Karpas-422 (cell line): ENCODE results near the gene ZSCAN12. TPM values are rescaled to one million over a fixed set of nuclear protein-coding genes. Genes with fewer than 3 reads are reported as not detected.
A peak's percentile ranks its signal among the peaks of the same experiment; 100 is the strongest.

Experiments
- DNase-seq: peaks from one replicate; pipeline ENCODE4 v3.0.0-alpha.2; 2015
- H2AFZ ChIP-seq: fragments of 200-600 bp; sonication (generic); 2 replicates; pipeline ENCODE4 v1.6.1; 2014; ENCODE audit warnings: antibody characterized with exemption, low read length, mixed read lengths
- H3K27ac ChIP-seq: fragments of 200-600 bp; sonication (generic); 2 replicates; pipeline ENCODE4 v1.5.1; 2014; ENCODE audit warnings: mild to moderate bottlenecking, low read length, moderate library complexity
- H3K27me3 ChIP-seq: fragments of 200-600 bp; sonication (generic); 2 replicates; pipeline ENCODE4 v1.6.1; 2014; ENCODE audit warnings: low read length, mixed read lengths
- H3K36me3 ChIP-seq: fragments of 200-600 bp; sonication (generic); 2 replicates; pipeline ENCODE4 v1.6.1; 2014; ENCODE audit warnings: low read length, mixed read lengths; ENCODE audit not compliant: insufficient read depth
- H3K4me1 ChIP-seq: fragments of 200-600 bp; sonication (generic); 2 replicates; pipeline ENCODE4 v1.6.1; 2014; ENCODE audit warnings: mild to moderate bottlenecking, low read length, mixed read lengths
- H3K4me2 ChIP-seq: fragments of 200-600 bp; sonication (generic); 2 replicates; pipeline ENCODE4 v1.6.1; 2014; ENCODE audit warnings: low read length, low read depth, mild to moderate bottlenecking; ENCODE audit not compliant: poor library complexity, severe bottlenecking
- H3K4me3 ChIP-seq: fragments of 200-600 bp; sonication (generic); 2 replicates; pipeline ENCODE4 v1.5.1; 2014; ENCODE audit warnings: mild to moderate bottlenecking, antibody characterized with exemption, low read length, mixed read lengths
- H3K79me2 ChIP-seq: fragments of 200-600 bp; sonication (generic); 2 replicates; pipeline ENCODE4 v1.6.1; 2014; ENCODE audit warnings: mild to moderate bottlenecking, low read length, mixed read lengths
- H3K9ac ChIP-seq: fragments of 200-600 bp; sonication (generic); 2 replicates; pipeline ENCODE4 v1.6.0; 2014; ENCODE audit warnings: low read length
- H3K9me2 ChIP-seq: fragments of 200-600 bp; sonication (generic), shearing (Covaris generic); replicated peaks from 2 replicates; pipeline ENCODE4 v1.6.0; 2014; ENCODE audit warnings: mild to moderate bottlenecking, low read length, moderate library complexity; ENCODE audit not compliant: insufficient read depth
- H3K9me3 ChIP-seq: fragments of 300-700, 200-600 bp; sonication (generic); 2 replicates; pipeline ENCODE4 v1.6.1; 2014; ENCODE audit warnings: low read length, mixed read lengths
- H4K20me1 ChIP-seq: fragments of 200-600 bp; sonication (generic); 2 replicates; pipeline ENCODE4 v1.6.1; 2014; ENCODE audit warnings: mild to moderate bottlenecking, antibody characterized with exemption, low read length, low read depth; ENCODE audit not compliant: insufficient read depth
- total RNA-seq: library from RNA; depleted of rRNA; stranded (reverse); fragments of >200 nt; shearing (Covaris generic); gene quantifications from 2 replicates; pipeline ENCODE4 v1.2.3, GENCODE V29; 2014; ENCODE audit warnings: low replicate concordance

ZSCAN12 gene
- total RNA-seq, 1 experiment from 2014 or later = 9.3 TPM

DNA sequence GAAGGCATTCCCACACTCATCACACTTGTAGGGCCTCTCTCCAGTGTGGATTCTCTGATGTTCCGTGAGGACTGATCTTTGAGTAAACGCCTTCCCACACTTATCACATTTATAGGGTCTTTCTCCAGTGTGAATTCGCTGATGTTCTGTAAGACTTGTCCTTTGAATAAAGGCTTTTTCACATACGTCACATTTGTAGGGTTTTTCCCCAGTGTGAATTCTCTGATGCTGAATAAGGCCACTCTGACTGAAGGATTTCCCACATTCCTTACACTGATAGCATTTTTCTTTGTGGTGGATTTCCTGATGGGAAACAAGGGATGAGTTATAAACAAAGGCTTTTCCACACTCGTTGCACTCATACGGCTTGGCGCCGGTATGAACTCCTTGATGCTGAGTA lies 8.9 kb downstream of the ZSCAN12 start:
- no peak overlapping the region for H3K4me2 ChIP-seq
- H3K36me3 ChIP-seq = peaks cover 93% of the 10 kb centered on the region
- H4K20me1 ChIP-seq = no peaks in the 10 kb centered on the region
- no peak overlapping the region for H3K9ac ChIP-seq
- no peaks in the 10 kb centered on the region for H3K4me1 ChIP-seq
- H3K27ac ChIP-seq = no peak overlapping the region
- no peaks in the 10 kb centered on the region for H3K9me2 ChIP-seq
- no peaks in the 10 kb centered on the region for H3K27me3 ChIP-seq
- peaks cover 4% of the 10 kb centered on the region; the same call in 1 of the 2 replicates for H3K9me3 ChIP-seq
- H2AFZ ChIP-seq = no peak overlapping the region
- H3K4me3 ChIP-seq = no peak overlapping the region
- DNase-seq = no peak
- H3K79me2 ChIP-seq = peaks cover 89% of the 10 kb centered on the region

GRCh38 chr6:28384143-28384533 lies 15.4 kb downstream of the ZSCAN12 start:
- Histone ChIP-seq H3K27ac (no peak overlapping the region), H4K20me1 (no peaks in the 10 kb centered on the region), H3K9ac (no peak overlapping the region), H3K79me2 (peaks cover 58% of the 10 kb centered on the region), H3K27me3 (no peaks in the 10 kb centered on the region), H3K9me3 (peaks cover 10% of the 10 kb centered on the region), H3K4me3 (no peak overlapping the region), H3K36me3 (peaks cover 93% of the 10 kb centered on the region), H3K9me2 (no peaks in the 10 kb centered on the region), H3K4me1 (no peaks in the 10 kb centered on the region), H3K4me2 (no peak overlapping the region), H2AFZ (no peak overlapping the region)
- peak; percentile 22 for DNase-seq

GRCh38 chr6:28383235-28384142 lies 16.1 kb downstream of the ZSCAN12 start:
- H3K9me3 ChIP-seq = peaks cover 13% of the 10 kb centered on the region
- no peak overlapping the region for H3K4me2 ChIP-seq
- peak; percentile 27 for DNase-seq
- no peak overlapping the region for H3K9ac ChIP-seq
- no peaks in the 10 kb centered on the region for H3K9me2 ChIP-seq
- H2AFZ ChIP-seq = no peak overlapping the region
- peaks cover 87% of the 10 kb centered on the region for H3K36me3 ChIP-seq
- no peak overlapping the region for H3K4me3 ChIP-seq
- no peaks in the 10 kb centered on the region for H3K27me3 ChIP-seq
- no peaks in the 10 kb centered on the region for H3K4me1 ChIP-seq
- peaks cover 52% of the 10 kb centered on the region for H3K79me2 ChIP-seq
- H3K27ac ChIP-seq = no peak overlapping the region
- no peaks in the 10 kb centered on the region for H4K20me1 ChIP-seq

DNA sequence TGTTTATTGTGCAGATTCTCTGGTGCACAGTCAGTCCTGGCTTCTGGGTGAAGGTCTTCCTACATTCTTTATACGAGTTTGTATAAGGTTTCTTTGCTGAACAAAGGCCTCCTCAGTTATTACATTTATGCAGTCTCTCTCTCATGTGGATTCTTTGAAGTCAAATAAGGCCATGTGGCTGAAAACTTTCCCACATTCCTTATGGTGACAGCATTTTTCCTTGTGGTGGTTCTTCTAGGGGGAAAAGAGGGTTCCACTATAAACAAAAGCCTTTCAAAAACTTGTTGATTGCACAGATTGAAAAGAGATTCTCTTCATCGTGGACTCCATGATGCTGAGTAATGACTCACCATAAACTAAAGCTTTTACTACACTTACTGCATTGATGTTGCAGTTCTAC lies 19.2 kb downstream of the ZSCAN12 start:
- H3K79me2 ChIP-seq = peaks cover 25% of the 10 kb centered on the region; the same call in 1 of the 2 replicates
- no peaks in the 10 kb centered on the region for H3K4me1 ChIP-seq
- no peak overlapping the region for H3K27ac ChIP-seq
- H2AFZ ChIP-seq = no peak overlapping the region
- H3K4me3 ChIP-seq = no peak overlapping the region
- H3K9me2 ChIP-seq = no peaks in the 10 kb centered on the region
- H3K9ac ChIP-seq = no peak overlapping the region
- H4K20me1 ChIP-seq = no peaks in the 10 kb centered on the region
- H3K4me2 ChIP-seq = no peak overlapping the region
- no peak for DNase-seq
- peaks cover 13% of the 10 kb centered on the region for H3K9me3 ChIP-seq
- H3K27me3 ChIP-seq = no peaks in the 10 kb centered on the region
- H3K36me3 ChIP-seq = peaks cover 66% of the 10 kb centered on the region

GRCh38 chr6:28378644-28379043 lies 20.9 kb downstream of the ZSCAN12 start:
- H2AFZ ChIP-seq = no peak overlapping the region
- H3K4me1 ChIP-seq = no peaks in the 10 kb centered on the region
- DNase-seq = no peak
- H3K27me3 ChIP-seq = no peaks in the 10 kb centered on the region
- H3K36me3 ChIP-seq = peaks cover 50% of the 10 kb centered on the region
- H3K9me2 ChIP-seq = no peaks in the 10 kb centered on the region
- H3K27ac ChIP-seq = no peak overlapping the region
- no peak overlapping the region for H3K4me3 ChIP-seq
- peaks cover 16% of the 10 kb centered on the region; the same call in 1 of the 2 replicates for H3K79me2 ChIP-seq
- no peak overlapping the region for H3K9ac ChIP-seq
- no peaks in the 10 kb centered on the region for H4K20me1 ChIP-seq
- peaks cover 13% of the 10 kb centered on the region for H3K9me3 ChIP-seq
- H3K4me2 ChIP-seq = no peak overlapping the region

- Histone ChIP-seq H3K9me3 (peaks cover 13% of the 10 kb centered on the region), H3K4me2 (no peak overlapping the region), H3K4me1 (no peaks in the 10 kb centered on the region), H3K27me3 (no peaks in the 10 kb centered on the region), H3K9ac (no peak overlapping the region), H3K4me3 (no peak overlapping the region), H4K20me1 (no peaks in the 10 kb centered on the region), H3K9me2 (no peaks in the 10 kb centered on the region), H3K79me2 (peaks cover 16% of the 10 kb centered on the region; the same call in 1 of the 2 replicates), H2AFZ (no peak overlapping the region), H3K27ac (no peak overlapping the region), H3K36me3 (peaks cover 43% of the 10 kb centered on the region)
- DNase-seq = no peak
Measured at GRCh38 chr6:28377879-28378278, 21.7 kb downstream of the ZSCAN12 start.

DNA sequence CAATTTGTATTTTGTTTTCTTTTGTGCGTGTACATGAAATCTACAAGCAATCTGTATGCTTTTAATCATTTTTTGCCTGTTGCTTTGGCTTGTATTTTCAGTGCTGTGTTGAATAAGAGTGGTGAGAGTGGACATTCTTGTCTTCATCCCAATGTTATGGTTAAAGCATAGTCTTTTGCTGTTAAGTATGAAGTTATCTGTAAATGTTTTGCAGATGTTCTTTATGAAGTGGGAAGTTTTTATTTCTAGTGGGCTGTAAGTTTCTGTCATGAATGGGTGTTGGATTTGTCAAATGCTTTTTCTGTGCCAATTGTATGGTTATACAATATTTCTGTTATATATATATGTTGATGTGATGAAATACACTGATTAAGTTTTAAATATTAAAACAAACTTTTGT lies 25.6 kb downstream of the ZSCAN12 start:
- H3K36me3 ChIP-seq = peaks cover 8% of the 10 kb centered on the region
- H3K9ac ChIP-seq = no peak overlapping the region
- no peak overlapping the region for H3K27ac ChIP-seq
- H3K9me3 ChIP-seq = peaks cover under 1% of the 10 kb centered on the region; the same call in 1 of the 2 replicates
- no peak overlapping the region for H3K4me2 ChIP-seq
- DNase-seq = no peak
- H4K20me1 ChIP-seq = no peaks in the 10 kb centered on the region
- H3K9me2 ChIP-seq = no peaks in the 10 kb centered on the region
- H3K4me3 ChIP-seq = no peak overlapping the region
- peaks cover 8% of the 10 kb centered on the region for H3K4me1 ChIP-seq
- H2AFZ ChIP-seq = no peak overlapping the region
- H3K79me2 ChIP-seq = no peaks in the 10 kb centered on the region
- no peaks in the 10 kb centered on the region for H3K27me3 ChIP-seq

DNA sequence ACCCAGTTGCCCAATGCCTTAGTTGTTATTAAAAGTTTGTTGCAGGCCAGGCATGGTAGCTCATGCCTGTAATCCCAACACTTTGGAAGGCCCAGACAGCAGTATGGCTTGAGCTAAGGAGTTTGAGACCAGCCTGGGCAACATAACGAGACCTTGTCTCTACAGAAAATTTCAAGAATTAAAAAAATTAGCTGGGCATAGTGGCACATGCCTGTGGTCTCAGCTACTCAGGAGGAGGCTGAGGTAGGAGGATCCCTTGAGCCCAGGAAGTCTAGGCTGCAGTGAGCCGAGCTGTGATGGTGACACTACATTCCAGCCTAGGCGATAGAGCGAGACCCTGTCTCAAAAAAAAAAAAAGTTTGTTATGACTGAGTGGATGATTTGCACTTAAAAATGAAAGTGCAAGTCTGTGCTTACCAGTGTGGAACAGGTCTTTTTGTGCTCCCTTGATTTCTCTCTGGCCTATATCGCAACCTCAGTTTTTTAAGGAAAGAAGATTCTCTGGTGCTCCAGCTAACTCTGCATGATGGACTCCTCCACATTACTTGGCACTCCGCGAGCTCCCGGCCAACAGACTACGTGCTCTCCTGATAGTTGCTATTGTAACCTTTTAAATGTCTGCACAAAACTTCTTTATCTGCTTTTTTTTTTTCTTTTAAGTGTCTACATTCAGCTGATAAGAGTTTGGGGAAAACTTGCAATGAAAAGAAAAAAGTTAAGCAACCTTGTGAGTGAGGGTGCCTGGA lies 27.7 kb downstream of the ZSCAN12 start:
- Histone ChIP-seq H3K9ac (no peak overlapping the region), H3K27ac (no peak overlapping the region), H3K27me3 (no peaks in the 10 kb centered on the region), H4K20me1 (no peaks in the 10 kb centered on the region), H3K4me3 (no peak overlapping the region), H2AFZ (peak overlapping the region; percentile 2; the same call in 1 of the 2 replicates), H3K9me2 (no peaks in the 10 kb centered on the region), H3K36me3 (no peaks in the 10 kb centered on the region), H3K4me1 (peaks cover 19% of the 10 kb centered on the region), H3K79me2 (no peaks in the 10 kb centered on the region), H3K9me3 (no peaks in the 10 kb centered on the region), H3K4me2 (peak overlapping the region; percentile 13)
- no peak for DNase-seq
